Measurements from ENCODE around the gene KIF6.

Gene KIF6

GRCh38 chr6:39615622-39616021 is 109.6 kb downstream of the KIF6 start:
- Histone ChIP-seq H3K4me3 (ENCODE audit: control insufficient read depth in 1 of 7, extremely low read depth in 1 of 7, insufficient read depth in 4 of 7, low read depth in 2 of 7, low read length in 6 of 7) (no peak overlapping the region), H3K4me1 (ENCODE audit: control extremely low read depth in 1 of 4, control insufficient read depth in 4 of 4, insufficient read depth in 4 of 4, low read length in 3 of 4) (no peaks in the 10 kb centered on the region), H3K27ac (ENCODE audit: insufficient read depth in 1 of 2, low read depth in 1 of 2, low read length in 2 of 2, poor library complexity in 1 of 2, severe bottlenecking in 2 of 2) (no peak overlapping the region), H3K36me3 (ENCODE audit: control insufficient read depth in 4 of 4, insufficient read depth in 4 of 4, low read length in 3 of 4) (no peaks in the 10 kb centered on the region), H3K9me3 (ENCODE audit: control extremely low read depth in 1 of 5, control insufficient read depth in 4 of 5, insufficient read depth in 2 of 5, low read depth in 1 of 5, low read length in 4 of 5) (no peaks in the 10 kb centered on the region), H3K27me3 (replicated peaks in 2 of 5; ENCODE audit: control insufficient read depth in 4 of 5, insufficient read depth in 5 of 5, low read length in 4 of 5) (peaks cover 0 to 2% (median 0%) of the 10 kb centered on the region in 5 experiments)
- ChIA-PET CTCF (no interaction called here), POLR2A (no interaction called here)
- DNase-seq: no peak
- no CpG with 5 or more reads among the region's 1 CpG for WGBS (ENCODE audit: insufficient coverage)

GRCh38 chr6:39614393-39614950 is 110.7 kb downstream of the KIF6 start:
- DNase-seq: no peak
- Histone ChIP-seq H3K4me3 (ENCODE audit: control insufficient read depth in 1 of 7, extremely low read depth in 1 of 7, insufficient read depth in 4 of 7, low read depth in 2 of 7, low read length in 6 of 7) (no peak overlapping the region), H3K4me1 (ENCODE audit: control extremely low read depth in 1 of 4, control insufficient read depth in 4 of 4, insufficient read depth in 4 of 4, low read length in 3 of 4) (no peaks in the 10 kb centered on the region), H3K36me3 (ENCODE audit: control insufficient read depth in 4 of 4, insufficient read depth in 4 of 4, low read length in 3 of 4) (no peaks in the 10 kb centered on the region), H3K9me3 (ENCODE audit: control extremely low read depth in 1 of 5, control insufficient read depth in 4 of 5, insufficient read depth in 2 of 5, low read depth in 1 of 5, low read length in 4 of 5) (no peaks in the 10 kb centered on the region), H3K27ac (ENCODE audit: insufficient read depth in 1 of 2, low read depth in 1 of 2, low read length in 2 of 2, poor library complexity in 1 of 2, severe bottlenecking in 2 of 2) (no peak overlapping the region), H3K27me3 (replicated peaks in 2 of 5; ENCODE audit: control insufficient read depth in 4 of 5, insufficient read depth in 5 of 5, low read length in 4 of 5) (peaks cover 0 to 2% (median 0%) of the 10 kb centered on the region in 5 experiments)
- WGBS (ENCODE audit: insufficient coverage): 100% methylated on average over 2 of the region's 2 CpGs
- ChIA-PET CTCF (no interaction called here), POLR2A (no interaction called here)

- CTCF ChIA-PET: no interaction called here
- no peaks in the 10 kb centered on the region for H3K36me3 ChIP-seq (ENCODE audit: control insufficient read depth in 4 of 4, insufficient read depth in 4 of 4, low read length in 3 of 4)
- H3K9me3 ChIP-seq (ENCODE audit: control extremely low read depth in 1 of 5, control insufficient read depth in 4 of 5, insufficient read depth in 2 of 5, low read depth in 1 of 5, low read length in 4 of 5): peaks cover 0 to 3% (median 0%) of the 10 kb centered on the region in 5 experiments
- DNase-seq: no peak
- POLR2A ChIA-PET: no interaction called here
- no peaks in the 10 kb centered on the region for H3K4me1 ChIP-seq (ENCODE audit: control extremely low read depth in 1 of 4, control insufficient read depth in 4 of 4, insufficient read depth in 4 of 4, low read length in 3 of 4)
- H3K4me3 ChIP-seq (ENCODE audit: control insufficient read depth in 1 of 7, extremely low read depth in 1 of 7, insufficient read depth in 4 of 7, low read depth in 2 of 7, low read length in 6 of 7): no peak overlapping the region
- peaks cover 0 to 2% (median 0%) of the 10 kb centered on the region in 5 experiments for H3K27me3 ChIP-seq (replicated peaks in 2 of 5; ENCODE audit: control insufficient read depth in 4 of 5, insufficient read depth in 5 of 5, low read length in 4 of 5)
- WGBS (ENCODE audit: insufficient coverage): 57% methylated on average over 3 of the region's 3 CpGs
- H3K27ac ChIP-seq (ENCODE audit: insufficient read depth in 1 of 2, low read depth in 1 of 2, low read length in 2 of 2, poor library complexity in 1 of 2, severe bottlenecking in 2 of 2): no peak overlapping the region
These were observed 115.0 kb downstream of the KIF6 start for GRCh38 chr6:39610221-39610620.

- Histone ChIP-seq H3K4me3 (ENCODE audit: control insufficient read depth in 1 of 7, extremely low read depth in 1 of 7, insufficient read depth in 4 of 7, low read depth in 2 of 7, low read length in 6 of 7) (no peak overlapping the region), H3K27me3 (replicated peaks in 2 of 5; ENCODE audit: control insufficient read depth in 4 of 5, insufficient read depth in 5 of 5, low read length in 4 of 5) (peaks cover 0 to 3% (median 2%) of the 10 kb centered on the region in 5 experiments), H3K36me3 (ENCODE audit: control insufficient read depth in 4 of 4, insufficient read depth in 4 of 4, low read length in 3 of 4) (no peaks in the 10 kb centered on the region), H3K4me1 (ENCODE audit: control extremely low read depth in 1 of 4, control insufficient read depth in 4 of 4, insufficient read depth in 4 of 4, low read length in 3 of 4) (no peaks in the 10 kb centered on the region), H3K27ac (ENCODE audit: insufficient read depth in 1 of 2, low read depth in 1 of 2, low read length in 2 of 2, poor library complexity in 1 of 2, severe bottlenecking in 2 of 2) (no peak overlapping the region), H3K9me3 (ENCODE audit: control extremely low read depth in 1 of 5, control insufficient read depth in 4 of 5, insufficient read depth in 2 of 5, low read depth in 1 of 5, low read length in 4 of 5) (peaks cover 0 to 3% (median 0%) of the 10 kb centered on the region in 5 experiments)
- WGBS (ENCODE audit: insufficient coverage): 67% methylated on average over 6 of the region's 7 CpGs
- POLR2A ChIA-PET: no interaction called here
- no peak for DNase-seq
- CTCF ChIA-PET: no interaction called here
These were observed 116.4 kb downstream of the KIF6 start for GRCh38 chr6:39608652-39609345.

- CTCF ChIA-PET: no interaction called here
- no peak for DNase-seq
- peaks cover 2 to 8% (median 3%) of the 10 kb centered on the region in 5 experiments for H3K27me3 ChIP-seq (replicated peaks in 2 of 5; ENCODE audit: control insufficient read depth in 4 of 5, insufficient read depth in 5 of 5, low read length in 4 of 5)
- no peaks in the 10 kb centered on the region for H3K9me3 ChIP-seq (ENCODE audit: control extremely low read depth in 1 of 5, control insufficient read depth in 4 of 5, insufficient read depth in 2 of 5, low read depth in 1 of 5, low read length in 4 of 5)
- no peaks in the 10 kb centered on the region for H3K4me1 ChIP-seq (ENCODE audit: control extremely low read depth in 1 of 4, control insufficient read depth in 4 of 4, insufficient read depth in 4 of 4, low read length in 3 of 4)
- H3K4me3 ChIP-seq (ENCODE audit: control insufficient read depth in 1 of 7, extremely low read depth in 1 of 7, insufficient read depth in 4 of 7, low read depth in 2 of 7, low read length in 6 of 7): no peak overlapping the region
- no peaks in the 10 kb centered on the region for H3K36me3 ChIP-seq (ENCODE audit: control insufficient read depth in 4 of 4, insufficient read depth in 4 of 4, low read length in 3 of 4)
- H3K27ac ChIP-seq (ENCODE audit: insufficient read depth in 1 of 2, low read depth in 1 of 2, low read length in 2 of 2, poor library complexity in 1 of 2, severe bottlenecking in 2 of 2): no peak overlapping the region
- POLR2A ChIA-PET: interaction anchor here (0.6 kb wide), 1 partner anchor 22 kb away, joined by 3 read pairs; no protein-coding TSS in a partner anchor
- WGBS (ENCODE audit: insufficient coverage): 94% methylated on average over 4 of the region's 4 CpGs
These were observed 122.3 kb downstream of the KIF6 start for GRCh38 chr6:39602601-39603519.

- no peak for DNase-seq
- Histone ChIP-seq H3K9me3 (ENCODE audit: control extremely low read depth in 1 of 5, control insufficient read depth in 4 of 5, insufficient read depth in 2 of 5, low read depth in 1 of 5, low read length in 4 of 5) (no peaks in the 10 kb centered on the region), H3K4me3 (ENCODE audit: control insufficient read depth in 1 of 7, extremely low read depth in 1 of 7, insufficient read depth in 4 of 7, low read depth in 2 of 7, low read length in 6 of 7) (no peak overlapping the region), H3K36me3 (ENCODE audit: control insufficient read depth in 4 of 4, insufficient read depth in 4 of 4, low read length in 3 of 4) (no peaks in the 10 kb centered on the region), H3K27ac (ENCODE audit: insufficient read depth in 1 of 2, low read depth in 1 of 2, low read length in 2 of 2, poor library complexity in 1 of 2, severe bottlenecking in 2 of 2) (no peak overlapping the region), H3K4me1 (ENCODE audit: control extremely low read depth in 1 of 4, control insufficient read depth in 4 of 4, insufficient read depth in 4 of 4, low read length in 3 of 4) (no peaks in the 10 kb centered on the region), H3K27me3 (replicated peaks in 2 of 5; ENCODE audit: control insufficient read depth in 4 of 5, insufficient read depth in 5 of 5, low read length in 4 of 5) (peaks cover 2 to 6% (median 4%) of the 10 kb centered on the region in 5 experiments)
- WGBS (ENCODE audit: insufficient coverage): 94% methylated on average over 2 of the region's 2 CpGs
- ChIA-PET POLR2A (no interaction called here), CTCF (no interaction called here)
These were observed 125.2 kb downstream of the KIF6 start for GRCh38 chr6:39599973-39600372.

- Histone ChIP-seq H3K27me3 (replicated peaks in 2 of 5; ENCODE audit: control insufficient read depth in 4 of 5, insufficient read depth in 5 of 5, low read length in 4 of 5) (peaks cover 0 to 5% (median 4%) of the 10 kb centered on the region in 5 experiments), H3K36me3 (ENCODE audit: control insufficient read depth in 4 of 4, insufficient read depth in 4 of 4, low read length in 3 of 4) (no peaks in the 10 kb centered on the region), H3K9me3 (ENCODE audit: control extremely low read depth in 1 of 5, control insufficient read depth in 4 of 5, insufficient read depth in 2 of 5, low read depth in 1 of 5, low read length in 4 of 5) (no peaks in the 10 kb centered on the region), H3K4me3 (ENCODE audit: control insufficient read depth in 1 of 7, extremely low read depth in 1 of 7, insufficient read depth in 4 of 7, low read depth in 2 of 7, low read length in 6 of 7) (no peak overlapping the region), H3K4me1 (ENCODE audit: control extremely low read depth in 1 of 4, control insufficient read depth in 4 of 4, insufficient read depth in 4 of 4, low read length in 3 of 4) (no peaks in the 10 kb centered on the region), H3K27ac (ENCODE audit: insufficient read depth in 1 of 2, low read depth in 1 of 2, low read length in 2 of 2, poor library complexity in 1 of 2, severe bottlenecking in 2 of 2) (no peak overlapping the region)
- DNase-seq: no peak
- CTCF ChIA-PET: no interaction called here
- WGBS (ENCODE audit: insufficient coverage): 82% methylated on average over 2 of the region's 2 CpGs
- POLR2A ChIA-PET: no interaction called here
These were observed 125.9 kb downstream of the KIF6 start for GRCh38 chr6:39599341-39599740.
